NCI-H526 treated with DMSO at 0.1 percent for 48 hours (cell line): ENCODE data around the gene PLIN5.

Experiments used
- DNase-seq: peaks from one replicate; lab custom pipeline; 2025; lab: John Stamatoyannopoulos, UW

PLIN5 gene

DNA sequence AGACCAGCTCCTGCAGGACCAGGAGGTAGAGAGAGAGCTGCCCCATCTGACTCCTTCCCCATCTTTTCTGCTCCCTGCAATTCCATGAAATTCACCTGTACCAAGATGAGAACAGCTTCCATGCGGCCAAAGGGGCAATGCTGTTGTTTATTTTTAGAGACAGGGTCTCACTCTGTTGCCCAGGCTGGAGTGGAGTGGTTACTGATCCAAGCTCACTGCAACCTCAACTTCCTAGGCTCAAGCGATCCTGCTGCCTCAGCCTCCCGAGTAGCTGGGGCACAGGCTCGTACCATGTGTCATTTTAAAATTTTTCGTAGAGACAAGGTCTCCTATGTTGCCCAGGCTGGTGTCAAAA lies 13.2 kb downstream of the PLIN5 start:
- no peak for DNase-seq

DNA sequence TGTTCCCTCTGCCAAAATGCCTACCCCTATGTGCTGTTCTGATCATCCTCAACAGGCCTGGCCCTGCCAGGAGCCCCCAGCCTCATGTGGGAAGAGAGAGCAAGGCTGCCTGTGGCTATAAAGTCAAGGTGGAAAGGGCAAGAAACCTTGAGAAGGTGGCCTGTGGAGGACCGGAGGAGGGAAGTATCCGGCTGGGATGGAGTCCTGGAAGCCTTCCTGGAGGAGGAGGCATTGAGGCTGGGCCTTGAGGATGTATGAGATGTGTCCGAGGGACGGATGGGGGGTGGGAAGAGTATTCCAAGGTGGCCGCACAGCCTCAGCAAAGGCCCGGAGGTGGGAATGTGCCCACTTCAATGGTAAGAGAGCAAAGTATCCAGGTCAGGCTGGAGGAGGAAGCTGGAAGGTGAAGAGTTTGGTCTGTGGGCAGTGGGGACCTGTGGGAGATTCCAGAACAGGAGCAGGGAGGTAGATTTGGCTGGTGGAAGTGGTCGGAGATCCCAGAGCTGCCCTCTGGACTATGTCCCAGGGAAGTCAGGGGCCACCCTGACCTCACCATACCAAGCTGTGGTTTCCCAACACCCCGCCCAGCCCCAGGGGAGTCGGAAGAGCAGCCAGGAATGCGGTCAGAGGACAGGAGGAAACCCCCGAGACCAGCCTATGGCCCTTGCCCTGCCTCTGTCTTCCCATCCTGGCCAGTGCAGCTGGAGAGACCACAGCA lies 13.7 kb downstream of the PLIN5 start:
- no peak for DNase-seq

DNA sequence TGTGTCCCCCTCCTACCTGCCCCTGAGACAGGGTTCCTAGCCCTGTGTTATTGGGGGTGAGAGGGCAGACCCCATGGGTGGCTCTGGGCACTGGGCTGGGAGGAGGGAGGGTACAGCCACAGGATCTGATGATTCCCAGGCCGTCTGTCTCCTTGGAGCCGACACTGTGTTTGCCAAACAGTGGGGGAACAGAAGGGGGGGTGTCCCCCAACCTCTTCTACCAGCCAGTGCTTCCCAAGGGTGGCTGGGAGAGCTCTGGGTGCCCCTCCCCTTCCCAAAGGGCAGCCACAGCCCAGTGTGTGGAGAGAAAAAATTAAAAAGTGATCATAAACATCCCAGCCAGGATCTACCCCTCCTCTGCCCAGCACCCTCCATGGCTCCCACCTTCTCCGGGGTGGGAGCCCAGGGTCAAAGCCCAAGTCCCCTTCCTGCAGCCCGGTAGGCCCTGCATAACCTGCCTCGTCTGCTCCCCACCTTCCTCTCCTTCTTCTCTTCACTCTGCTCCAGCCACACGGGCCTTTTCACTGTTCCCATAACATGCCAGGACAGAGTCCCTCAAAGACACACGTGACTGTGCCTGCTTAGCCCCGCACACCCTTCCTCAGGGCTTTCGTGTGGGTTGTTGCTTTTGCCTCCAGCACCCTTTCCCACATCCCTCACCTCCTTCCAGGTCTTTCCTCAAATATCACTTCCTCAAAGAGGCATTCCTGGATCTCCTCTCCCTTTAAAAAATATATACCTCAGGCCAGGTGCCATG lies 15.3 kb downstream of the PLIN5 start:
- DNase-seq, result no peak

DNA sequence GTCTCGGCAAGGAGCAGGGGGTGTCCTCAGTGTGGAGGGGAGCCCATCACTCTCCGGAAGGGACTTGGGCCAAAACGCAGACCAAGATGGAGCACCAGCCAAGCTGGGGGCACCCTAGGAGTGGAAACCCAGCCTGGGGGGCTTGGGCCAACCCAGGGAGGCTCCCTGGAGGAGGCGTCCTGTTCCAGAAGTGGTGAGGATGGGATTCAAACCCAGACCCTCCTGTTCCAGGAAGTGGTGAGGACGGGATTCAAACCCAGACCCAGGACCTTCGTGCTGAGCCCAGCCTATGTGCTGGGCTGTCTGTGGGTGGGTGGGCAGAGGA lies 15.9 kb downstream of the PLIN5 start:
- DNase-seq, result no peak

DNA sequence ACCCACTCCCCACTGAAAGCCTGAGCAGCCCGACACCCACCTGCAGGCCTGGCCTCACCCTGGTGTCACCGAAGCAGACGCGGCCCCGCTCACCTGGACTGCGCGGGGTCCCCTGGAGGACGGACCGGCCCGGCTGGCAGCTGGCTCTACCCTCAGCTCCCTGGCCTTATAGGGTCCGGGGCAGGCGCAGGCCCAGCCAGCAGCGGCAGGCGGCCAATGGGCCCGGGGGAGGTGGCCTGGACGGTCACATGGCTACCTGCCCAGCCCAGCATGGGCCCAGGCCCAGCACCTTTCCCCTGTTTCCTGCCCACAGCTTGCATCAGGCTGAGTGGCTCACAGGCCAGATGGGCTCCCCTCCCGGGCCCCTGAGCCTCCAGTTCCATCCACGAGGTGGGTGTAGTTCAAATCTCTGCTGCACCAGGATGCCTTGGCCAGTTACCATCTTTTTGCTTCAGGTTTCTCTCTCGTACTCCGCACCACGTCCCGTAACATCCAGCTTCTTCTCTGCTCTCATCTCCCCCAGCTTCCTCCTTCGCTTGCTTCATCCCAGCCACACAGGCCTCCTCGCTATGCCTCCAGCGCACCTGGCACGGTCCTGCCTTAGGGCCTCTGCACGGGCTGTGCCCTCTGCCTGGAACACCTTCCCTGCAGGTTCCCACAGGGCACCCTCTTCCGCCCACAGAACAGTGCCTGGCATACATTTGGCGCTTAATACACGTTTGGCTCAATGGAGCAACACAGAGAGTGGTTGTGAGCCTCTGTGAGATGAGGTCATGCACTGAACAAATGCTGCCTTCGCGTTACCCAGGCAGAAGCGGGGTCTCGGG lies 16.5 kb downstream of the PLIN5 start, which contains the start of gene PLIN4:
TSS of gene PLIN4 (minus strand) at position 142 of the 827 bp plus-strand sequence. CDS start 214 bp downstream, outside the sequence.
- DNase-seq, result no peak

DNA sequence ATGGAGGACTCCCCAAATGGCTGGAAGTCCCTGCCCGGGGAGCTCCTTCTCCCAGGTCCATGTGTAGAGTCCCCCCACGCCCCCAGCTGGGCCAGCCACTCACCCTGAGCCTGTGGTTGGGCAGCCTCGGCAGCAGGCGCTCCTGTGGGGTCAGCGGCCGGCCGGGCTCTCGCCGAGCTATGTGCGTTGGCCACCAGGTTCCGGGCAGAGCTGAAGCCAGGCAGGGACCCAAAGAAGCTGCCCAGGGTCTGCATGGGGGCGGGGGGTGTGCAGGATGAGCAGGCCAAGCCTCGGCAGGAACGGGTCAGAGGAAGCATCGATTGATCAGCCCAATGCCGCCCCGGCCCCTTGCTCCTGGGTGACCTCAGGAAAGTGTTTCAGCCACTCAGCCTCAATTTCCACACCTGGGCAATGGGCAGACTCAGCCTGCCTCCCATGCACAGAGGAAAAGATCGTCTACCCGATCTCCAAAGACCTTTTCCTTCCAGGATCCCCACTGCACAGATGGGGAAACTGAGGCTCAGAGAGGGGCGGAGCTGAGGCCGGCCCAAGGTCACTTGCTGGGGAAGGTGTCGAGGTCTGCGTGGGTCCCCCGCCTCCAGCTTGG lies 17.5 kb downstream of the PLIN5 start:
- no peak for DNase-seq

DNA sequence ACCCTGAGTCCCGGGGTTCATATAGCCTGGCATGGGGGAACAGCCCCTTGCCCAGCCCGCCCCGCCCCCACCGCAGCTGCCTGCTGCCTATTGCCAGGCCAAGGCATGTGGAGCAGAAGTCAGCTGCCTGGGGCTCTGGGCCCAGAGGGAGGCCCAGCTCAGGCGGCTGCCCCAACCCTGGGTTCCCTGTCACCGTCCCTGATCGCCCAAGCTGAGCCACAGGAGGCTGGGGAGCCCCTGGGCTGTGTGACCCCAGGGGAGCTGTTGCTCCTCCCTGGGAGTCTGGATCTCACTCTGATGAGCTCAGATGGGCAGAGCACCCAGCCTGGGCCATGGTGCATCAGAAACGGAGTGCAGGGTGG lies 18.1 kb downstream of the PLIN5 start:
- DNase-seq, result no peak

DNA sequence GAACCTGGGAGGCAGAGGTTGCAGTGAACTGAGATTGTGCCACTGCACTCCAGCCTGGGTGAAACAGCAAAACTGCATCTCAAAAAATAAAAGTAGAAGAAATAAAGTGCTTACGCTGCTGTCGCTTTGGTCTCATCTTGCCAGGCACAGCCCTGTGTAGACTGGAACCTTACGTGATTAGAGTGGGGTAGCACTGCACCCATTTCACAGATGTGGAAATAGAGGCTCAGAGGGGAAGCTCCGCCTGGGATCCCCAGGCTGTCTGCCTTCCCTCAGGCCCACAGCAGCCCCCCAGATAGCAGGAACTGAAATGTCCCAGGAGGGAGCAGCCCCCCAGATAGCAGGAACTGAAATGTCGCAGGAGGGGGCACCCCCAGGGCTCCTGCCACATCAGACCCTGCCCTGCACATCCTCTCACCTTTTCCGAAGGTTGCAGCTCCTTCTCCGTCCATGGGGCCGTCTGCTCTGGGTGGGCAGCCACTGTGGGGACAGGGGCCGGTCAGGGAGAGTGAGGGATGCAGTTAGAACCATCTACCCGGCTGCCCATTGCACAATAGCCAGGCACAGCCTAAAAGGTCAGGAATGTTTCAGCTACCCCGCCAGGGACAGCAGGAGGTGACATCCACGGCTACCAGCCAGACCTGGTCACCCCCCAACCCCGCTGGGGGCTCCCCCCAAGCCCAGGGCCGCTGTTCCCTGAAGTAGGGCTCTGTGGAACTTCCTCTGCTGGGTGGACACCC lies 18.7 kb downstream of the PLIN5 start:
- DNase-seq, result no peak

DNA sequence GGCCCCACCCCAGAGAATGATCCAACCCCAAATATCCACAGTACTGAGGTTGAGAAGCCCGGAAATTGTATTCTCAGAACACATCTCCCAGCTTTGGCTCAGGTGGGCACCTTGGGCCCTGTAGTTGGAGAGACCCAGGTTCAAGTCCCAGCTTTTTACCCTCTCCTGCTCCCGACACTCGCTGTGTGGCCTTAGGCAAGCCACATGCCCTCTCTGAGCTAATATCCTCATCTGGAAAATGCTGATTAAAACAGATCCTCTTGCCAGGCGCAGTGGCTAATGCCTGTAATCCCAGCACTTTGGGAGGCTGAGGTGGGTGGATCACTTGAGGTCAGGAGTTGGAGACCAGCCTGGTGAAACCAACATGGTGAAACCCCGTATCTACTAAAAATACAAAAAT lies 19.3 kb downstream of the PLIN5 start:
- DNase-seq, result no peak

DNA sequence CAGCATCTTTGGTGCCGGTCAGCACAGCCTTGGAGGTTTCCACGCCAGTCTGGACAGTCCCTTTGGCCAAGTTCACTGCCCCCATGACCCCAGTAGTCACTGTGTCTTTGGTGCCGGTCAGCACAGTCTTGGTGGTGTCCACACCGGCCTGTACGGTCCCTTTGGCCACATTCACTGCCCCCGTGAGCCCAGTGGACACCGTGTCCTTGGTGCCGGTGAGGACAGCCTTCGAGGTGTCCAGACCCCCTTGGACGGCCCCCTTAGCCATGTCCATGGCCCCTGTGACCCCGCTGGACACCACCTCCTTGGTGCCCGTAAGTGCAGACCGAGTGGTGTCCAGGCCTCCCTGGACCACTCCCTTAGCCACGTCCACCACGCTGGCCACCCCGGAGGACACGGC lies 21.8 kb downstream of the PLIN5 start:
- DNase-seq, result no peak

DNA sequence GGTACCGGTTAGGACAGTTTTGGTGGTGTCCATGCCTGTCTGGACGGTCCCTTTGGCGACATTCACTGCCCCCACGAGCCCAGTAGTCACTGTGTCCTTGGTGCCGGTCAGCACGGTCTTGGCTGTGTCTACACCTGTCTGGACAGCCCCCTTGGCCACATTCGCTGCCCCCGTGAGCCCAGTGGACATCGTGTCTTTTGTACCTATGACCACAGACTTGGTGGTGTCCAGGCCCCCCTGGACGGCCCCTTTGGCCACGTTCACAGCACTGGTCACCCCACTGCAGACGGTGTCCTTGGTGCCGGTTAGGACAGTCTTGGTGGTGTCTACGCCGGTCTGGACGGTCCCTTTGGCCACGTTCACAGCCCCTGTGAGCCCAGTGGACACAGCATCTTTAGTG lies 23.0 kb downstream of the PLIN5 start:
- no peak for DNase-seq

DNA sequence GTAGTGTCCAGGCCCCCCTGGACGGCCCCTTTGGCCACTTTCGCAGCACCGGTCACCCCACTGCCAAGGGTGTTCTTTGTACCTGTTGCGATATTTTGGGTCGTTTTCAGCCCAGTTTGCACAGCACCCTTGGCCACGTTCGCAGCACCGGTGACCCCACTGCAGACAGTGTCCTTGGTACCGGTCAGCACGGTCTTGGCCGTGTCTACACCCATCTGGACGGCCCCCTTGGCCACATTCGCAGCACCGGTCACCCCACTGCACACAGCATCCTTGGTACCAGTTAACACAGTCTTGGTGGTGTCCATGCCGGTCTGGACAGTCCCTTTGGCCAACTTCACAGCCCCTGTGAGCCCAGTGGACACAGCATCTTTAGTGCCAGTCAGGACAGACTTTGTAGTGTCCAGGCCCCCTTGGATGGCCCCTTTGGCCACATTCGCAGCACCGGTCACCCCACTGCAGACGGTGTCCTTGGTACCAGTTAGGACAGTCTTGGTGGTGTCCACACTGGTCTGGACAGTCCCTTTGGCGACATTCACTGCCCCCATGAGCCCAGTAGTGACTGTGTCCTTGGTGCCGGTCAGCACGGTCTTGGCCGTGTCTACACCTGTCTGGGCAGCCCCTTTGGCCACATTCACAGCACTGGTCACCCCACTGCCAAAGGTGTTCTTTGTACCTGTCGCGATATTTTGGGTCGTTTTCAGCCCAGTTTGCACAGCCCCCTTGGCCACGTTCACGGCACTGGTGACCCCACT lies 23.5 kb downstream of the PLIN5 start:
- DNase-seq, result no peak

DNA sequence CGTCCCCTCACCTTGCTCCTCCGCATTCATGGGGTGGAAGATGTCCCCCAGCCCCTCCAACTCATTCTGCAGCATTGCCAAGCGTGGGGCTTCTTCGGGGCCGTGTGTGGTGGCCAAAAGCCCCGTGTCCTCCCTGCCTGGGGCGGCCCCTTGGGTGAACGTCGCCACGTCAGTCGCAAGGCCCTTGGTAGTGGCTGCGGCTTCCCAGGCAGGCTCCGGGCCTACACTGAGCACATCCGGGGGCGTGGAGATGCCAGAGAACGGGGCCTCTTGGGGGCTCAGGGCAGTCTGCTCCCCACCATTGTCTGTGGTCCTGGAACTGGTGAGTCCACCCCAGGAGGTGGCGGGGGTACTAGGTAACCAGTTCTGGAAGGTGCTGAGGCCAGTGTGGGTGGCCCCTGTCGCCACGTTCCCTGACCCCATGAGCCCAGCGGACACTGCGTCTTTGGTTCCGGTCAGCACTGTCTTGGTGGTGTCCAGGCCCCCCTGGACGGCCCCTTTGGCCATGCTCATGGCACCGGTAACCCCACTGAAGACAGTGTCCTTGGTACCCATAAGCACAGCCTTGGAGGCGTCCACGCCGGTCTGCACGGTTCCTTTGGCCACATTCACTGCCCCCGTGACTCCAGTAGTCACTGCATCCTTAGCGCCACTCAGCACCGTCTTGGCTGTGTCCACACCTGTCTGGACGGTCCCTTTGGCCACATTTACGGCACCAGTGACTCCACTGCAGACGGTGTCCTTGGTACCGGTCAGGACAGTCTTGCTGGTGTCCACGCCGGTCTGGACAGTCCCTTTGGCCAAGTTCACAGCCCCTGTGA lies 24.4 kb downstream of the PLIN5 start:
- no peak for DNase-seq

DNA sequence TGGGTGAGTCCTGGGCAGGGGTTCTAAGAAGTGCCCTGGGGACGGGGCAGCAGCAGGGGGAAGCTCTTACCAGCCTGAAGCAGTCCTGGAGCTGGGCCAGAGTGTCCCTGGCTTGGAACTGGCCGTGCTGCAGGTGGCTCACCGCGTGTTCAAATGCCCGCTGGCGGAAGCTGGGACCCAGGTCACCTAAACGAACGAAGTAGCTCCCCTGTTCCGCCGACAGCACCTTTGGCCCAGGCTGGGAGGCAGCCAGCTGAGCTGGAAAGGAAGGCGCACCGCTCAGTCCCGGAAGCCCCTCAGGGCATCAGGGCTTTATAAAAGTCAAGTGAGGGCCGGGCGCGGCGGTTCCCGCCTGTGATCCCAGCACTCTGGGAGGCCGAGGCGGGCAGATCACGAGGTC lies 26.3 kb downstream of the PLIN5 start:
- no peak for DNase-seq

DNA sequence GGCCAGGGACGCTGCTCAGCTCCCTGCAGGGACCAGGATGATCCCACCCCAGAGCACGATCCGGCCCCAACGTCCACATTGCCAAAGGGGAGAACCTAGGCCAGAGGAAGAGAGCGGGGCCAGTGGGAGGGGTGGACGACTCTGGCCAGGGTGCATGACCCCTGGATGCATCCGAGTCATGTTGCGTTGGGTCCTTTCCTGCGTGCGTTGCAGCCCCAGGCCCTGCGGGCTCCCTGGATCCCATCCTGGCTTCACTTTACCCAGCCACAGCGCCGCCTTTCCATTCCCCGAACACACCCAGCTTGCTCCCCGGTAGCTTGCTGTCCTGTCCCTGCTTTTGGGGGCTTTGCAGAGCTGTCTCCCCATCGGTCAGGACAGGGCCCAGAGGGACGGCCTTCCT lies 27.2 kb downstream of the PLIN5 start:
- DNase-seq, result no peak

DNA sequence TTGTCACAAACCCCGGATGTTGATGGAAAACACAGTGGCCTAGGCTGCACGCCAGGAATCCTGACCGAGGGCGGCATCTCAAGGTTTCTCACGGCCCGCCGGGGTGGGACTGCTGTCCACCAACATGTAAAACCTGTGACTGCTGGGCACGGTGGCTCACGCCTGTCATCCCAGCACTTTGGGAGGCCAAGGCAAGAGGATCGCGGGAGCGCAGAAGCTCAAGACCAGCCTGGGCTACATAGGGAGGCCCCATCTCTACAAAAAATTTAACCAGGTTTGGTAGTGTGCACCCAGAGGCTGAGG lies 27.9 kb downstream of the PLIN5 start:
- no peak for DNase-seq

DNA sequence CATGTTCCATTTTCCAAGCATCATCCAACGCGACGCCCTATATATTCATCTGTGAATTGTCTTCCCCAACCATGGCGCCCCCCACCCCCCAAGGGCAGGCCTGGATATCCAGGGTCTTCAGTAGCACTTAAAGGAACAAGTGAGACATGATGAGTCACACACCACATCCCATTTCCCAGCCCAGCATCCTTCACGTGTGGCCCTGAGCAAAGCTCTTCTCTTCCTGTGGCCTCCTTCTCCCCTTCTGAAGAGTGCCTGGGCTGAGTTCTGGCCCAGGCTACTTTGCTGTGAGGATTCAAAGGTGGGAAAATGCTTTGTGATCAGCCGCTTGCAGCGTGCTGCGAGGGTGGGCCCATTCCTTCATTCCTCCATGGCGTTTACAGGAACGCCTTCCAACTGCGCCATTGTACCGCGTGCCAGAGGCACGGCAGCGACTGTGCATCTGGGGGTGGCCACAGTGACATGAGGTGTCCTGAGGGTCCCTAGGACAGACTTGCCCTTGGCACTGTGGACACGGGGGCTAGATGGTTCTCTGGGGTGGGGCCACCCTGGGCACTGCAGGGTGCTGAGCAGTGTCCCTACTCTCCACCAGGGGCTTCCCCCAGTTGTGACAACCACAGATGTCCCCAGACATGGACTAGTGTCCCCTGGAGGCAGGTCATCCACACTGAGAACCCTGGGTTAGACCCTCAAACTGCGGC lies 28.4 kb downstream of the PLIN5 start:
- no peak for DNase-seq

DNA sequence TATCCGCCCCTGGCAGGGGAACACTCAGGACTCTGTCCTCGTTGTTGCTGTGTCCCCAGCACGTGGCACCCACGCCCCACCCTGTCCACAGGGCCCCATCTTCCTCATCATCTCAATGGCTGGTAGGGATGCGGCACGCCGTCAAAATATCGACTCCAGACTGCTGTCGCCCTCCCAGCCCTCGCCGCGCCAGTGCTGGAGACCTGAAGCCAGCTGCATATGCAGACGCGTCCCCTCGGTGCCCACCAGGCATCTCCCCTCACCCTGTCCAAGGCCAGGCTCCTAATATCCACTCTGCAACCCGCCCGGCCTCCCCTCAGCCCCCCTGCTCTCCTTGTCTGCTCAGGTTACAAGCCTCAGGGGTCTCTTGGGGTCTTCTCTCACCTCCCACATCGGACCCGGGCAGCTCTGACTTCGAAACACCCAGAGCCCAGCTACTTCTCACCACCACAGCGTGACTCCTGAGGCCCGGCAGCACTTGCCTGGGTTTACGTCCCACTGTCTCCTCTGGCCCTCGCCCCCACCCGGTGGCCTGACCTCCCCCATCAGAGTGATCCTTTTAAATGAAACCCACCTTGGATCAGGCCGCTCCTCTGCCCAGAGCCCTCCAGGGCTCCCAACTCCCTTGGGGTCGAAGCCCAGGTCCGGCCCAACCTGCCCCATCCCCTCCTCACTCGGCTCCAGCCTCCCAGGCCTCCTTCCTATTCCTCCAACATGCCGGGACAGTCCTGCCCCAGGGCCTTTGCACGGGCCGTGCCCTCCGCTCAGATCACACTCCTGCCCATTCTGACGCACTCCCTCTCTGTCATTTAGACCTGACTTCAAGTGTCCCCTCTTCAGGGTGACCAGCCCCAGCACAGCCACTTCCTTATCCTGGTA lies 29.2 kb downstream of the PLIN5 start:
- no peak for DNase-seq
